ENCODE data around the gene MAP4K2. TPM values are rescaled to one million over a fixed set of nuclear protein-coding genes. Genes with fewer than 3 reads are reported as not detected.
"Not testable (repeated sequence)": the region's sequence is repeated elsewhere in the genome, so short reads cannot be mapped to it uniquely, and the experiment has no call there.

MAP4K2 gene
- total RNA-seq, 4 donors from 2014 or later: 3.3 to 34.7 (median 20.3) TPM

DNA sequence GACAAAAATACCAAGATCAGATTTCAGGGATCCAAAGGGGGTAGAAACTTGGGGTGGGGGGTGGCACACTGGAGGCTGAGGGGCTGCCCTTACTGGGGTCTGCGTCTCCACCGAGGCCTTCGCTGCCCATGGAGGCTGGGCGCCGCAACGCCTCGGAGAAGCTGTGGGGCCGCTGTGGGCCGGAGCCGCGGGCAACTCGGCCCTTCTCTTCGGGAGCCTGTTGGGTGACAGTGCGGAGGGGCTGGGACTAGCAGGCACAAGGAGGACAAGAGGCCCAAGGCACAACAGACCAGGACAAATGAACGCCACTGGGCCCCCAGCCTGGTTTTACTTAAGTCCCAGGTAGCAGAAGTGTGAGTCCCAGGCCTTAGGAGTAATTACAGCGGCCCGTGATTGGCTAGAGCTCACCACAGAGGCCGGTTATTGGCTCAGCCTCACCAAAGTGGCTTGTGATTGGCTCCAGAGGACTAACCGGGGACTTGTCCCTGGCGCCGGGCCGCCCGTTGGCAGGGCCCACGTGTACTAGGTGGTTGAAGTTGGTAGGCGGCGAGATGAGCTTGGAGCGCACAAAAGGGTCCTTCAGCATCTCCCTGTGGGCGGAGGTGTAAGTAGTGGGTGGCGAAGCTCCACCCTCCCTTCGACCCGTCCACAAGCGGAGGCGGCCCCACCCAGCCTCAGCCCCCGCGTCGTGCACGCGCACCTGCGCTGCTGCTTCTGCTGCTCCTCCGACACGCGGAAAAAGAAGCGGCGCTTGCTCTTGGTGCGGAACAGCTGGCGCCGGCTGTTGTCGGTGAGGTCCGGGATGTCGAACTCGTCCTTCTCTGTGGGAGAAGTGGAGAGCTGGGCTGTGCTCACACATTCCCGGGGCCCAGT, 23.8 kb upstream of the MAP4K2 start:
- H3K4me1 ChIP-seq: no peaks in the 10 kb centered on the region
- H3K4me3 ChIP-seq: no peak overlapping the region
- peaks cover 0 to 51% (median 0%) of the 10 kb centered on the region in 3 donors for H3K36me3 ChIP-seq
- no peaks in the 10 kb centered on the region for H3K27me3 ChIP-seq
- H3K27ac ChIP-seq: no peak overlapping the region
- DNase-seq: no peak
- TF ChIP-seq, protein P1, sequence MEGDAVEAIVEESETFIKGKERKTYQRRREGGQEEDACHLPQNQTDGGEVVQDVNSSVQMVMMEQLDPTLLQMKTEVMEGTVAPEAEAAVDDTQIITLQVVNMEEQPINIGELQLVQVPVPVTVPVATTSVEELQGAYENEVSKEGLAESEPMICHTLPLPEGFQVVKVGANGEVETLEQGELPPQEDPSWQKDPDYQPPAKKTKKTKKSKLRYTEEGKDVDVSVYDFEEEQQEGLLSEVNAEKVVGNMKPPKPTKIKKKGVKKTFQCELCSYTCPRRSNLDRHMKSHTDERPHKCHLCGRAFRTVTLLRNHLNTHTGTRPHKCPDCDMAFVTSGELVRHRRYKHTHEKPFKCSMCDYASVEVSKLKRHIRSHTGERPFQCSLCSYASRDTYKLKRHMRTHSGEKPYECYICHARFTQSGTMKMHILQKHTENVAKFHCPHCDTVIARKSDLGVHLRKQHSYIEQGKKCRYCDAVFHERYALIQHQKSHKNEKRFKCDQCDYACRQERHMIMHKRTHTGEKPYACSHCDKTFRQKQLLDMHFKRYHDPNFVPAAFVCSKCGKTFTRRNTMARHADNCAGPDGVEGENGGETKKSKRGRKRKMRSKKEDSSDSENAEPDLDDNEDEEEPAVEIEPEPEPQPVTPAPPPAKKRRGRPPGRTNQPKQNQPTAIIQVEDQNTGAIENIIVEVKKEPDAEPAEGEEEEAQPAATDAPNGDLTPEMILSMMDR (IDR thresholded peaks at IDR 0.05): no peak
- no peak for TF ChIP-seq POLR2A (IDR thresholded peaks at IDR 0.05)
- H3K9me3 ChIP-seq: no peaks in the 10 kb centered on the region

DNA sequence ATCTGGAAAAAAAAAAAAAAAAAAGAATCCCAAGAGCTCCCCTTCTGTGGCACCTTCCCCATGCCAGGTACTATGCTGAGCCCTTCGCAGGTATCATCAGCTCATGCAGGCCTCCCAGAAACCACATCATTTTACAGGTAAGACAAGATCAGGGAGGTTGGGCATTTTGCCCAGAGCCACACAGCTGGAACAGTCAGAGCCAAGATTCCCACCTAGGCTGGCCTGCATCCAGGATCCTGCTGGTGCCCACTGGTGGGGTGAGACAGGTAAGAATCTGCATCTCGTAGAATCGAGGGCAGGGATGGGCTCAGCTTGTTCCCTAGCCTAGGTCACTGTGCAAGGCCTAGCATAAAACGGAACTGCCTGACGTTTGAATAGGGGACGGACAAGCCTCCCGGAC, 23.0 kb upstream of the MAP4K2 start:
- TF ChIP-seq POLR2A (IDR thresholded peaks at IDR 0.05): no peak
- TF ChIP-seq, protein P1 (IDR thresholded peaks at IDR 0.05): no peak
- H3K9me3 ChIP-seq: no peaks in the 10 kb centered on the region

DNA sequence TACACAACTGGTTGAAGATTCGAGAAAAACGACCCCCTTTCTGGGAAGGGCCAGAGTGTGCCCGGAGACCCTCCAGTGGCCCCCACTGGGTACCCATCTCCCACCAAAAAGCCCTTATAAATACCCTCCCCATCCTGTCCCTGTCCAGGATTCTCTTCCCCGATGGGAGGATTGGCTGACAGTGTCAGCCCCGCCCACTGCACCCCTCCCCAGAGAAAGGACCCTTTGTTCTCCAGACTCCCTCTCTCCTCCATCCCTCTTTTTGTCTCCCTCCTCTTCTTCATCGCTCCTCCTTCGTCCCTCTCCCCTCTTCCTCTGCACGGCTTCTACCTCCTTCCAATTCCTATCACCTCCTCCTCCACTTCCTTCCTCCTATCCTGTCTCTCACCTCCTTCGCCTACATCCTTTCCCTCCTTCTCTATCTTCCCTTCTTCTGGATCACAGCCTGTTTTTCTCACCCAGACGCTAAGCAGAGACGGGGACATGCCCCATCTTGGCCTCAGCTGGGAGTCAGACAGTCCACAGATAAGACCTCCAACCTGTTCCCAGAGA, 20.6 kb upstream of the MAP4K2 start:
- H3K4me1 ChIP-seq: no peaks in the 10 kb centered on the region
- DNase-seq: no peak
- H3K9me3 ChIP-seq: no peaks in the 10 kb centered on the region
- no peak overlapping the region for H3K4me3 ChIP-seq
- peaks cover 0 to 25% (median 0%) of the 10 kb centered on the region in 3 donors for H3K36me3 ChIP-seq
- TF ChIP-seq POLR2A (IDR thresholded peaks at IDR 0.05): no peak
- TF ChIP-seq, protein P1 (IDR thresholded peaks at IDR 0.05): no peak
- no peaks in the 10 kb centered on the region for H3K27me3 ChIP-seq
- no peak overlapping the region for H3K27ac ChIP-seq

More for the DNA sequence above, 23.0 kb upstream of the MAP4K2 start:
- Histone ChIP-seq H3K4me3 (no peak overlapping the region), H3K4me1 (no peaks in the 10 kb centered on the region), H3K27ac (no peak overlapping the region), H3K27me3 (no peaks in the 10 kb centered on the region), H3K36me3 (peaks cover 0 to 44% (median 0%) of the 10 kb centered on the region in 3 donors)
- DNase-seq: no peak

DNA sequence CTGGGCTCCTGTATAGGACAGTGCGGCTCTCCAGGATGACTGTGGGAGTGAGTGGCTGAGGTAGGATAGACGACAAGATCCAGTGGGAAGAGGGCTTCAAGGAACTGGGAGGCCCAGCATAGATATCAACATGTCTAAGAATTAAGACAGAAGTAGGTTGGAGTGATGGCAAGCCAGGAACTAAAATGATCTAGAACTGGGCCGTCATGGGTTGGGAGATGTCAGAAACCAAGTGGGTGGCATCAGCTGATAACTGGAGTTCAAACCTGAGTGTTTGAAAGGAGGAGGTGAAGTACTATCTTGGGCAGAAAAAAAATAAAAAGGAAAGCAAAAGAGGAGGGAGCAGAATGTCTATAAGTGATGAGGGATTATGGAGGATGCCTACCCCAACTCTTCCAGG, 14.5 kb upstream of the MAP4K2 start:
- H3K36me3 ChIP-seq: no peaks in the 10 kb centered on the region
- H3K27me3 ChIP-seq: no peaks in the 10 kb centered on the region
- H3K4me3 ChIP-seq: no peak overlapping the region
- no peak for TF ChIP-seq POLR2A (IDR thresholded peaks at IDR 0.05)
- TF ChIP-seq, protein P1 (IDR thresholded peaks at IDR 0.05): no peak
- DNase-seq: no peak
- H3K27ac ChIP-seq: no peak overlapping the region
- H3K4me1 ChIP-seq: no peaks in the 10 kb centered on the region
- H3K9me3 ChIP-seq: no peaks in the 10 kb centered on the region

DNA sequence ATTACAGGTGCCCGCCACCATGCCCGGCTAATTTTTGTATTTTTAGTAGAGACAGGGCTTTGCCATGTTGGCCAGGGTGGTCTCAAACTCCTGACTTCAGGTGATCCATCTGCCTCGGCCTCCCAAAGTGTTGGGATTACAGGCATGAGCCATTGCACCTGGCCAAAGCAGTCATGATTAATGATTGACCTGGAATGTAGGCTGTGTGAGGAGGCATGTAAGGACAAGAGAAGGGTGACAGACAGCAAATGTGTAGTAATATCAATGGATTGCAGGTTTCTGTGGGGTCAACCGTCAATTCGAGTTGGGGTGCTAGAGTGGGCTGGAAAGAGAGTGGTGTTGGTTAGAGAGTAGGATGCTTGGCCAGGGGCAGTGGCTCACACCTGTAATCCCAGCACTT, 12.4 kb upstream of the MAP4K2 start:
- not testable (repeated sequence) for H3K36me3 ChIP-seq, H3K4me1 ChIP-seq, H3K27ac ChIP-seq, H3K4me3 ChIP-seq, H3K27me3 ChIP-seq, H3K9me3 ChIP-seq, DNase-seq

DNA sequence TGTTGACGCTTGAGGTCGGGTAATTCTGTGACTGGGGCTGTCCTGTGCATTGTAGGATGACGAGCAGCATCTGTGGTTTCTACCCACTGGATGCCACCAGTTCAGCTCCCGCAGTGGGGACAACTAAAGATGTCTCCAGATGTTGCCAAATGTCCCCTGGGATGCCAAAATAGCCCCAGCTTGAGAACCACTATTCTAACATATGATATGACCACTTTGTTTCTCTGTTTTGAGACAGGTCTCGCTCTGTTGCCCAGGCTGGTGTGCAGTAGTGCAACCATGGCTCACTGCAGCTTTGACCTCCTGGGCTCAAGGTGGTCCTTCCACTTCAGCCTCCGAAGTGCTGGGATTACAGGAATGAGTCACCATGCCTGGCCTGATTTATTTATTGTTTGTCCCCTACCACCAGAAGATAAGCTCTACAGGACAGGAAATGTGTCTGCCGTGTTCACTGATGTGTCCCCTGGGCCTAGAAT, 11.7 kb upstream of the MAP4K2 start:
- no peak overlapping the region for H3K4me3 ChIP-seq
- H3K27ac ChIP-seq: peak overlapping the region in 1 of 4 donors; percentile 8
- DNase-seq: peak in 2 of 3 donors; percentile 68 to 70
- TF ChIP-seq POLR2A (IDR thresholded peaks at IDR 0.05): no peak
- TF ChIP-seq, protein P1 (IDR thresholded peaks at IDR 0.05): no peak
- H3K36me3 ChIP-seq: no peaks in the 10 kb centered on the region
- no peaks in the 10 kb centered on the region for H3K27me3 ChIP-seq
- H3K4me1 ChIP-seq: peaks cover 0 to 3% (median 2%) of the 10 kb centered on the region in 4 donors
- no peaks in the 10 kb centered on the region for H3K9me3 ChIP-seq
